Measurements from ENCODE around the gene NOL12.

Gene NOL12

GRCh38 chr22:37659897-37660708 lies 26.0 kb upstream of the NOL12 start:
- DNase-seq = no peak

DNA sequence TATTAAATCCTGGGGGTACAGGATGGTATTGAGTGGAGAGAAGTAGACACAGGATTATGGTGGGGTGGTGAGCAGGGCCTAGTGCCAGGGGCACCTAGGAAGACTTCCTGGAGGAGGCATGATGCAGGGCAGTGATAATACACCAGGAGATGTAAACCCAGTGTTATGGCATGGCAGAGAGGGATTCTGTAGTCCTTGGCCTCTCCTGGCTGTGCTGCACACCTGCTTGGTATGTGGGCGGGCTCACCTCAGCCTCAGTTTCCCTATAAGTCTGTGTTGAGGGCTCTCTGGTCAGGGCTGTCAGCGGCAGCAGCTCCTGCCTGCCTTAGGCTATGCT lies 25.5 kb upstream of the NOL12 start:
- DNase-seq = no peak

GRCh38 chr22:37661160-37661924 lies 24.8 kb upstream of the NOL12 start:
- DNase-seq = peak; percentile 30 to 31

GRCh38 chr22:37662039-37662438 lies 24.1 kb upstream of the NOL12 start:
- no peak for DNase-seq

- DNase-seq = no peak
These were observed 22.5 kb upstream of the NOL12 start for GRCh38 chr22:37663521-37664140.

- no peak for DNase-seq
These were observed 21.7 kb upstream of the NOL12 start for GRCh38 chr22:37664249-37665101.

DNA sequence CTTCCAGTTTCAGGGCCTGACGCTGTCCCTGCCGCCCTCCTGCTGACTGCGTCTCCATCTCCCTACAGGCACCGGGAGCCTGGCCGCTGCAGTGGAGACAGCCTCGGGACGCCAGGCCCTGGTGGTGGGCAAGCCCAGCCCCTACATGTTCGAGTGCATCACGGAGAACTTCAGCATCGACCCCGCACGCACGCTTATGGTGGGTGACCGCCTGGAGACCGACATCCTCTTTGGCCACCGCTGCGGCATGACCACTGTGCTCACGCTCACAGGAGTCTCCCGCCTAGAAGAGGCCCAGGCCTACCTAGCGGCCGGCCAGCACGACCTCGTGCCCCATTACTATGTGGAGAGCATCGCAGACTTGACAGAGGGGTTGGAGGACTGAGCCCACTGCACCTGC lies 20.7 kb upstream of the NOL12 start:
- no peak for DNase-seq

GRCh38 chr22:37669586-37669985 lies 16.6 kb upstream of the NOL12 start:
- DNase-seq = no peak

- DNase-seq = no peak
These were observed 13.8 kb upstream of the NOL12 start for GRCh38 chr22:37672206-37672919.

DNA sequence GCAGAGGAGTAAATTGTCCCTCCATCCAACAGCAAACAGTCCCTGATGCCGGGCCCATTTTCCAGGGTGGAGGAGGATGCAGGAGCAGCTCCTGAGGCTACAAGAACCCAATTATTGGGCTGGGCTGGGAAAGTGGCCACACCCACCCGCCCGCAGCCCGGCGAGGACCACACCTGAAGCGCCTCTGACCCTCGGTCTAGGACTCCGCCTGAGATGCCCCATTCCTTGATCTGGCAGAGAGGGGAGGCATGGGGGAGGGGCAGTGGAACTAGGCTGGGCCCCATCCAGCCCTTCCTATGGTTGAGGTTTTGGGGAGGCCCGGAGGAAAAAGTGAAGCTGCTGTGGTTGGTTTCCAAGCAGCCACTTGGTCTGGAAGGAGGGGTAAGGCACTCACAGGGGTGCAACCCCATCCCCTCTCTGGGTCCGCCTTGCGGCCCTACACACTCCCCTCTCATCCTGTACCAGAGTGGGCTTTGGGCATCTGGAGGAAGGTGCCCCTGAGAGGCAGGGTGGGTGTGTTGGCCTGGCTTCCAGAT lies 13.2 kb upstream of the NOL12 start:
- DNase-seq = no peak

GRCh38 chr22:37674248-37674647 lies 11.9 kb upstream of the NOL12 start:
- no peak for DNase-seq

DNA sequence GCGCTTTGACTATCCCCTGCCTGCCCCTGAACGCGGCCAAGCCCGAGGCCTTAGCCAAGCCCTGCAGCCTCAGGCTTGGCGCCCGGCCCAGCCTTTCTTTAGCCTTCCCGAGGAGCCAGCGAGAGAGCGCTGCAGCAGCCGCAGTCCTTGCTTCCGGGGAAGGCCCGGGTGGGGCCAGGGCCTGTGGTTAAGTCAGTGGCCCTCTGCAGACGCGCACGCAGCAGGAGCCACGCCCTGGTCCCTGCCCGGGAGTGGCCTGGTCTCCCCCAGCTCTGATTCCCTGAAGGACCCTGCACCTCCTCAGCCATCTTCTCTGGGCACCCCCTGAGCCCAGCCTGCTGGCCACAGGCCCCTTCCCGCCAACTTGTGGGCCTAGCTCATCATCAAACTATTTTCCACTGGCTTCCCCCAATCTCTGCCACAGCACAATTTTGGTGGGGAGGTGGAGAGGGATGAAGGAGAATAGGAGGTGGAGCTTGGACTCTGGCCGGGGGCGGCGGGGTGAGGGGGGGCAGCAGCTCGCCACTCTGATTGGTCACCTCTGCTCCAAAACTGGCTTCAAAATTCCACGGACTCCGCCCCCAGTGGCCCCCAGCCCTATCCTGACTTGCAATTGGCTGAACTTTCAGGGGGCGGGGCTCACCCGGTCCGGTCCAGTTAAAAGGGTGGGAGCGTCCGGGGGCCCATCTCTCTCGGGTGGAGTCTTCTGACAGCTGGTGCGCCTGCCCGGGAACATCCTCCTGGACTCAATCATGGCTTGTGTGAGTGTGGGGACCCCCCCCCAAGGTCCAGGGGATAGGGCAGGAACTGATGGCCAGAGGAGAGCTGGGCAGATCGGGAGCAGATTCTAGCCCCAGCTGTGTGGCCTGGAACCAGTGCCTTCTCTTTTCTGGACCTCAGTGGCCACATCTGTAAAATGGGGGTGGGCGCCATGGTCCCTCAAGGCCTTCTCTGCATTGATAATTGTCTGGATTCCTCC lies 10.9 kb upstream of the NOL12 start, which contains the start of gene LGALS1:
Gene LGALS1 (plus strand): TSS at position 686 of the 979 bp plus-strand sequence. CDS start 67 bp downstream, at position 753.
- DNase-seq = peak; percentile 82 to 83

GRCh38 chr22:37675930-37676735 lies 10.0 kb upstream of the NOL12 start:
- peak; percentile 11 to 23 for DNase-seq

GRCh38 chr22:37676736-37677492 lies 9.2 kb upstream of the NOL12 start:
- DNase-seq = peak; percentile 85

GRCh38 chr22:37677493-37677974 lies 8.6 kb upstream of the NOL12 start:
- DNase-seq = no peak

DNA sequence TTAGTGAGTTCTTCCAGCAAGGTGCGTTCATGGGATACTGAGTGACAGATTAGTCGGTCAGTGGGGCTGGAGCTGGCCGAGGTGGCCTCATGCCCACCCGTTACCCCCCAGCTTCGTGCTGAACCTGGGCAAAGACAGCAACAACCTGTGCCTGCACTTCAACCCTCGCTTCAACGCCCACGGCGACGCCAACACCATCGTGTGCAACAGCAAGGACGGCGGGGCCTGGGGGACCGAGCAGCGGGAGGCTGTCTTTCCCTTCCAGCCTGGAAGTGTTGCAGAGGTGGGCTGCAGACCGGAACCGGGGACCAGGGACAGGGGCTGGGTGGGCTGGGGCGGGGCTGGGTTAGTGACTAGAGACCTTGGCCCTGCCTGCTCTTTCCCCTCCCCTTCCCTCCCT lies 7.8 kb upstream of the NOL12 start:
- DNase-seq = no peak

DNA sequence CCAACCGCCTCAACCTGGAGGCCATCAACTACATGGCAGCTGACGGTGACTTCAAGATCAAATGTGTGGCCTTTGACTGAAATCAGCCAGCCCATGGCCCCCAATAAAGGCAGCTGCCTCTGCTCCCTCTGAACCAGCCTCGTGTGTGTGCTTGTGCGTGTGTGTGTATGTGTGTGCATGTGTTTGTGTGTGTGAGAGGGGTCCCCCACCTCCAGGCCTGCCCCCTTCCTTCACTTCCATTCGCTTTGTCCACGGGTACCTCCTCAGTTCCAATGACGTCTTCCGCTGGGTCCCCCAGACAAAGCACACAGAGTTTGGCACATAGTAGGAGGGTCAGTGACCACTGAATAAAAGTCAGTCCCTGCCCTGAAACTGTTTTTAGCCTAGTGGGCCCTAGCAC lies 6.5 kb upstream of the NOL12 start:
- DNase-seq = no peak

DNA sequence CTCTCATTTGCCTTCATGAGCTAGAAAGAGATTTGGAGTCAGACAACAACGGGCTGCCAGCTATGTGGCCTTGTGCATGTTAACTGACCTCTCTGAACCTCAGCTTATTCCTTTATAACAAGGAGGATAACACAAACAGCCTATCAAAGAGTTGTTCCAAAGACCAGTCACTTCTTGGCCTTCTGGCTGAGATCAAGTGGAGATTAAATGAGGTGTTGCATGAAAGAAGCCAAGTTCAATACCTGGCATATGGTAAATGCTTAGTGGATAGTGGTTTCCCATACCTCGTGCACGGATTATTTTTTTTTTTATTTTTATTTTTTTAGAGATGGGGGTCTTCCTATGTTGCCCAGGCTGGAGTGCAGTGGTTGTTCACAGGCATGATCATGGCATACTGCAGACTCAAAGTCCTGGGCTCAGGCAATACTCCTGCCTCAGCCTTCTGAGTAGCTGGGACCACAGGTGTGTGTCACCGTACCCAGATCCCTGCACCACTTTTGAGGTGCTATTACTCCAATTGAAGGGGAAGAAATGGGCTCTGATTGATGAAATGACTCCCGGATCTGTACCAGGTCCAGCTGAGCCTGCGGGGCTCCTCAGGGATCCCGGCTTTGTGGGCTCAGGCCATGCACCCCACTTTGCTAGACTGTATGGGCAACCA lies 5.8 kb upstream of the NOL12 start:
- DNase-seq = no peak
